Measurements from ENCODE around the gene ACP7. TPM values are rescaled to one million over a fixed set of nuclear protein-coding genes. Genes with fewer than 3 reads are reported as not detected.

ACP7 gene
- total and polyA plus RNA-seq, 5 donors = not detected

- H3K9me3 ChIP-seq (ENCODE audit: control insufficient read depth, low read length) = no peaks in the 10 kb centered on the region
- WGBS = 34% methylated on average over 23 of the region's 23 CpGs
- DNase-seq = peak in 1 of 3 donors; percentile 72
- H3K4me1 ChIP-seq (ENCODE audit: control insufficient read depth, insufficient read depth, low read length) = peaks cover 5% of the 10 kb centered on the region
- H3K27ac ChIP-seq (ENCODE audit: low read length) = no peak overlapping the region
- H3K27me3 ChIP-seq (ENCODE audit: control insufficient read depth, insufficient read depth) = no peaks in the 10 kb centered on the region
- intact Hi-C loops (cut with DNase I) = no loop called here
- ATAC-seq = peak; percentile 37 to 43
- no peak overlapping the region for H3K4me3 ChIP-seq (ENCODE audit: low read length)
Measured at GRCh38 chr19:39133431-39134270, 49.5 kb downstream of the ACP7 start.

GRCh38 chr19:39135701-39136100 is 51.5 kb downstream of the ACP7 start:
- Histone ChIP-seq H3K9me3 (ENCODE audit: control insufficient read depth, low read length) (no peaks in the 10 kb centered on the region), H3K4me3 (ENCODE audit: low read length) (no peak overlapping the region), H3K27me3 (ENCODE audit: control insufficient read depth, insufficient read depth) (no peaks in the 10 kb centered on the region), H3K27ac (ENCODE audit: low read length) (no peak overlapping the region), H3K4me1 (ENCODE audit: control insufficient read depth, insufficient read depth, low read length) (peaks cover 8% of the 10 kb centered on the region)
- ATAC-seq (no peak), DNase-seq (no peak)
- intact Hi-C loops (cut with DNase I) = no loop called here
- 70% methylated on average over 13 of the region's 13 CpGs for WGBS

- H3K27me3 ChIP-seq (ENCODE audit: control insufficient read depth, insufficient read depth) = no peaks in the 10 kb centered on the region
- H3K4me3 ChIP-seq (ENCODE audit: low read length) = no peak overlapping the region
- intact Hi-C loops (cut with DNase I) = no loop called here
- H3K4me1 ChIP-seq (ENCODE audit: control insufficient read depth, insufficient read depth, low read length) = peaks cover 8% of the 10 kb centered on the region
- 73% methylated on average over 12 of the region's 12 CpGs for WGBS
- ATAC-seq (peak; percentile 7 to 52), DNase-seq (peak in 1 of 3 donors; percentile 72)
- no peak overlapping the region for H3K27ac ChIP-seq (ENCODE audit: low read length)
- no peaks in the 10 kb centered on the region for H3K9me3 ChIP-seq (ENCODE audit: control insufficient read depth, low read length)
Measured at GRCh38 chr19:39136225-39136940, 52.2 kb downstream of the ACP7 start.

GRCh38 chr19:39137131-39137530 is 53.0 kb downstream of the ACP7 start:
- no peak overlapping the region for H3K27ac ChIP-seq (ENCODE audit: low read length)
- WGBS = 75% methylated on average over 12 of the region's 12 CpGs
- H3K27me3 ChIP-seq (ENCODE audit: control insufficient read depth, insufficient read depth) = no peaks in the 10 kb centered on the region
- no peak overlapping the region for H3K4me3 ChIP-seq (ENCODE audit: low read length)
- no peaks in the 10 kb centered on the region for H3K9me3 ChIP-seq (ENCODE audit: control insufficient read depth, low read length)
- intact Hi-C loops (cut with DNase I) = no loop called here
- ATAC-seq (no peak), DNase-seq (no peak)
- peaks cover 8% of the 10 kb centered on the region for H3K4me1 ChIP-seq (ENCODE audit: control insufficient read depth, insufficient read depth, low read length)

GRCh38 chr19:39138221-39139211 is 54.3 kb downstream of the ACP7 start:
- Histone ChIP-seq H3K4me3 (ENCODE audit: low read length) (no peak overlapping the region), H3K9me3 (ENCODE audit: control insufficient read depth, low read length) (no peaks in the 10 kb centered on the region), H3K27ac (ENCODE audit: low read length) (no peak overlapping the region), H3K4me1 (ENCODE audit: control insufficient read depth, insufficient read depth, low read length) (peaks cover 7% of the 10 kb centered on the region), H3K27me3 (ENCODE audit: control insufficient read depth, insufficient read depth) (no peaks in the 10 kb centered on the region)
- intact Hi-C loops (cut with DNase I) = no loop called here
- ATAC-seq (peak in 1 of 2 donors; percentile 13), DNase-seq (peak in 1 of 3 donors; percentile 62)
- 84% methylated on average over 20 of the region's 20 CpGs for WGBS

GRCh38 chr19:39139305-39139874 is 55.2 kb downstream of the ACP7 start:
- Histone ChIP-seq H3K4me3 (ENCODE audit: low read length) (no peak overlapping the region), H3K27ac (ENCODE audit: low read length) (no peak overlapping the region), H3K4me1 (ENCODE audit: control insufficient read depth, insufficient read depth, low read length) (peaks cover 8% of the 10 kb centered on the region), H3K9me3 (ENCODE audit: control insufficient read depth, low read length) (no peaks in the 10 kb centered on the region), H3K27me3 (ENCODE audit: control insufficient read depth, insufficient read depth) (no peaks in the 10 kb centered on the region)
- ATAC-seq (no peak), DNase-seq (no peak)
- intact Hi-C loops (cut with DNase I) = no loop called here
- 62% methylated on average over 8 of the region's 8 CpGs for WGBS

- no peak overlapping the region for H3K4me3 ChIP-seq (ENCODE audit: low read length)
- intact Hi-C loops (cut with DNase I) = no loop called here
- DNase-seq = peak in 1 of 3 donors; percentile 58
- H3K9me3 ChIP-seq (ENCODE audit: control insufficient read depth, low read length) = no peaks in the 10 kb centered on the region
- 18% methylated on average over 7 of the region's 7 CpGs for WGBS
- no peaks in the 10 kb centered on the region for H3K27me3 ChIP-seq (ENCODE audit: control insufficient read depth, insufficient read depth)
- no peak for ATAC-seq
- peaks cover 10% of the 10 kb centered on the region for H3K4me1 ChIP-seq (ENCODE audit: control insufficient read depth, insufficient read depth, low read length)
- peak overlapping the region; percentile 52 for H3K27ac ChIP-seq (ENCODE audit: low read length)
Measured at GRCh38 chr19:39139971-39140453, 55.8 kb downstream of the ACP7 start.

- no peak for DNase-seq
- Histone ChIP-seq H3K9me3 (ENCODE audit: control insufficient read depth, low read length) (no peaks in the 10 kb centered on the region), H3K27me3 (ENCODE audit: control insufficient read depth, insufficient read depth) (no peaks in the 10 kb centered on the region), H3K27ac (ENCODE audit: low read length) (no peak overlapping the region), H3K4me1 (ENCODE audit: control insufficient read depth, insufficient read depth, low read length) (peaks cover 13% of the 10 kb centered on the region), H3K4me3 (ENCODE audit: low read length) (no peak overlapping the region)
- WGBS = 66% methylated on average over 5 of the region's 5 CpGs
- intact Hi-C loops (cut with DNase I) = no loop called here
- no peak for ATAC-seq
Measured at GRCh38 chr19:39140594-39140993, 56.4 kb downstream of the ACP7 start.

- WGBS = 80% methylated on average over 11 of the region's 11 CpGs
- intact Hi-C loops (cut with DNase I) = no loop called here
- no peak for ATAC-seq
Measured at GRCh38 chr19:39141929-39142328, 57.8 kb downstream of the ACP7 start.

GRCh38 chr19:39142630-39143029 is 58.5 kb downstream of the ACP7 start:
- ATAC-seq = no peak
- intact Hi-C loops (cut with DNase I) = no loop called here
- H3K4me3 ChIP-seq (ENCODE audit: low read length) = no peak overlapping the region
- no peak for DNase-seq
- 85% methylated on average over 5 of the region's 5 CpGs for WGBS
- peaks cover 13% of the 10 kb centered on the region for H3K4me1 ChIP-seq (ENCODE audit: control insufficient read depth, insufficient read depth, low read length)
- no peaks in the 10 kb centered on the region for H3K9me3 ChIP-seq (ENCODE audit: control insufficient read depth, low read length)
- H3K27me3 ChIP-seq (ENCODE audit: control insufficient read depth, insufficient read depth) = no peaks in the 10 kb centered on the region
- H3K27ac ChIP-seq (ENCODE audit: low read length) = no peak overlapping the region

More at GRCh38 chr19:39141929-39142328, 57.8 kb downstream of the ACP7 start:
- H3K27ac ChIP-seq (ENCODE audit: low read length) = no peak overlapping the region
- no peaks in the 10 kb centered on the region for H3K27me3 ChIP-seq (ENCODE audit: control insufficient read depth, insufficient read depth)
- H3K4me3 ChIP-seq (ENCODE audit: low read length) = no peak overlapping the region
- no peak for DNase-seq
- H3K4me1 ChIP-seq (ENCODE audit: control insufficient read depth, insufficient read depth, low read length) = peaks cover 13% of the 10 kb centered on the region
- H3K9me3 ChIP-seq (ENCODE audit: control insufficient read depth, low read length) = no peaks in the 10 kb centered on the region
